Spinal cord (tissue), 10 donors: Measurements from ENCODE around the gene ADD1. TPM values are rescaled to one million over a fixed set of nuclear protein-coding genes. Genes with fewer than 3 reads are reported as not detected.

Source experiments
- DNase-seq, 6 donors: peaks; one replicate each; pipeline versions ENCODE4 v3.0.0 to v3.0.0-alpha.2; 2013 to 2015; ENCODE audit warnings: low spot score in 6 of 6, low read depth in 4 of 6
- H3K27ac ChIP-seq: one replicate; pipeline ENCODE4 v1.5.1; 2013; ENCODE audit warnings: low read depth, low read length, control low read depth
- H3K27me3 ChIP-seq: one replicate; pipeline ENCODE4 v1.6.1; 2013; ENCODE audit warnings: low read length; ENCODE audit not compliant: control insufficient read depth, insufficient read depth
- H3K36me3 ChIP-seq: one replicate; pipeline ENCODE4 v1.6.1; 2013; ENCODE audit warnings: low read length; ENCODE audit not compliant: control insufficient read depth, insufficient read depth
- H3K4me1 ChIP-seq: one replicate; pipeline ENCODE4 v1.6.1; 2013; ENCODE audit warnings: low read length; ENCODE audit not compliant: control insufficient read depth, insufficient read depth
- H3K4me3 ChIP-seq: one replicate; pipeline ENCODE4 v1.5.1; 2013; ENCODE audit warnings: low read depth, low read length, control low read depth
- H3K9me3 ChIP-seq: one replicate; pipeline ENCODE4 v1.6.1; 2013; ENCODE audit warnings: low read length; ENCODE audit not compliant: control insufficient read depth, insufficient read depth
- WGBS: methylation state at CpG from one replicate; pipeline ENCODE4 v1.1.5; 2013; ENCODE audit warnings: missing lambda C conversion rate; ENCODE audit not compliant: insufficient coverage; 5-methylcytosine and 5-hydroxymethylcytosine counted together
- polyA plus RNA-seq, 2 donors: library from polyadenylated mRNA; unstranded; fragments of 120-200 nt; gene quantifications; one replicate each; pipeline ENCODE4 v1.2.1, GENCODE V29; 2013; ENCODE audit not compliant: insufficient read length in 2 of 2
- total RNA-seq, 2 donors: library from RNA; depleted of rRNA in 1 of 2; stranded (reverse); fragments of 120-200 nt in 1 of 2; fragments of >200 nt in 1 of 2; gene quantifications; one replicate each; pipeline versions ENCODE4 v1.2.3 to v1.2.4, GENCODE V29; 2013 to 2014
- donor health status: healthy.

ADD1 gene
- total and polyA plus RNA-seq, 4 donors = 201 to 334 (median 306) TPM

GRCh38 chr4:2823301-2823670 lies 20.4 kb upstream of the ADD1 start:
- Histone ChIP-seq H3K27me3 (no peaks in the 10 kb centered on the region), H3K27ac (no peak overlapping the region), H3K4me1 (peaks cover 36% of the 10 kb centered on the region), H3K9me3 (no peaks in the 10 kb centered on the region), H3K36me3 (peaks cover 81% of the 10 kb centered on the region), H3K4me3 (no peak overlapping the region)
- WGBS = 87% methylated on average over 4 of the region's 4 CpGs
- no peak for DNase-seq

GRCh38 chr4:2823671-2824328 lies 19.8 kb upstream of the ADD1 start:
- 91% methylated on average over 14 of the region's 14 CpGs for WGBS
- no peak overlapping the region for H3K4me3 ChIP-seq
- H3K9me3 ChIP-seq = no peaks in the 10 kb centered on the region
- H3K27me3 ChIP-seq = no peaks in the 10 kb centered on the region
- no peak overlapping the region for H3K27ac ChIP-seq
- peaks cover 33% of the 10 kb centered on the region for H3K4me1 ChIP-seq
- peaks cover 86% of the 10 kb centered on the region for H3K36me3 ChIP-seq
- DNase-seq = no peak

- 96% methylated on average over 24 of the region's 24 CpGs for WGBS
- Histone ChIP-seq H3K27me3 (no peaks in the 10 kb centered on the region), H3K4me3 (no peak overlapping the region), H3K36me3 (peaks cover 90% of the 10 kb centered on the region), H3K9me3 (no peaks in the 10 kb centered on the region), H3K4me1 (peaks cover 27% of the 10 kb centered on the region), H3K27ac (no peak overlapping the region)
- DNase-seq = no peak
Measured at GRCh38 chr4:2824329-2824835, 19.3 kb upstream of the ADD1 start.

DNA sequence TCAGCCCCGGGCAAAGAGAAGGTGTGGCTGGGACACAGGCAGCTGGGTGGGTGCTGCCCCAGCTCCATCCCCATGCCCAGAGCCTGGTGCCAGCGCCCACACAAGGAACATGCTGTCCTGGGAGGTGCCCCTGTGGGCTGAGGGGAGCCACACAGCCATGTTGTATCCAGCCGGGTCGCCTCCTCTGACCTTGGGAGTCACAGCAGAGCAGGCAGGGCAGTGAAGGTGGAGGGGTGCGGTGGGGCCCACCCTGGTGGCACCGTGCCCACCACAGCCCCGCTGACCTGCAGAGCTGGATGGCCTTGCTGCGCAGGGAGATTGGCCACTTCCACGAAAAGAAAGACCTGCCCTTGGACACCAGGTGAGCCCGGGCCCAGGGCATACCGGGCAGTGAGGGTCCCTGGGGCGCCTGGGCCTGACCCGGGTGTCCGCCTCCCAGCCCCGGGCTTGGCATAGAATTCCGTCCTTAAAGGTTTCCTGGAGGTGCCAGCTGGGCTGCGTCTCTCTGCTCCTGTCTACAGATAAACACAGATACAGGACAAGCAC lies 18.7 kb upstream of the ADD1 start:
- Histone ChIP-seq H3K4me3 (no peak overlapping the region), H3K36me3 (peaks cover 95% of the 10 kb centered on the region), H3K27me3 (no peaks in the 10 kb centered on the region), H3K9me3 (no peaks in the 10 kb centered on the region), H3K4me1 (peaks cover 22% of the 10 kb centered on the region), H3K27ac (no peak overlapping the region)
- DNase-seq = no peak
- 97% methylated on average over 17 of the region's 17 CpGs for WGBS

DNA sequence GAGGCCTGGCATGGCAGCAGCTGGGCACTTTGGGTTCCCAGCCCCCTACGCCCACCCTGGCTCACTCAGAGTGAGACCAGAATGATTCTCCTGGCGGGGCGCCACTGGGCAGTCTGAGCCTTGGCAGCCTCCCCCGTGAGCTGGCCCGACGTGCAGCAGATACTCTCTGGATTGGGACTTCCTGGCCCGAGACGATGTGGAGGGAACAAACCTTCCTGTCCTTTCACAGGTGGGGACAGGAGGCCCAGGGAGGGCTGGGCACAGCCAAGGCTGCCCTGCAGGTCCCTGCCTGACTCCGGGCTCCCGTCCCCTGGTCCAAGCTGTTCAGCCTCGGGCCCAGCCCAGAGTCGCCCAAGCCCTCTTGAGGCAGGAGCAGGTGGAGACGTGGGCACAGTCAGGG lies 17.9 kb upstream of the ADD1 start:
- H3K9me3 ChIP-seq = no peaks in the 10 kb centered on the region
- H3K36me3 ChIP-seq = peaks cover 96% of the 10 kb centered on the region
- peak in 2 of 6 donors; percentile 31 to 70 for DNase-seq
- H3K27ac ChIP-seq = no peak overlapping the region
- H3K4me1 ChIP-seq = peaks cover 14% of the 10 kb centered on the region
- H3K27me3 ChIP-seq = no peaks in the 10 kb centered on the region
- H3K4me3 ChIP-seq = no peak overlapping the region
- WGBS = 58% methylated on average over 13 of the region's 13 CpGs

GRCh38 chr4:2827071-2827873 lies 16.4 kb upstream of the ADD1 start:
- Histone ChIP-seq H3K4me3 (no peak overlapping the region), H3K4me1 (peaks cover 14% of the 10 kb centered on the region), H3K27ac (no peak overlapping the region), H3K36me3 (peaks cover 100% of the 10 kb centered on the region), H3K27me3 (no peaks in the 10 kb centered on the region), H3K9me3 (no peaks in the 10 kb centered on the region)
- 96% methylated on average over 24 of the region's 31 CpGs for WGBS
- DNase-seq = no peak

GRCh38 chr4:2827874-2828751 lies 15.5 kb upstream of the ADD1 start:
- Histone ChIP-seq H3K36me3 (peaks cover 100% of the 10 kb centered on the region), H3K4me3 (no peak overlapping the region), H3K9me3 (no peaks in the 10 kb centered on the region), H3K4me1 (peaks cover 14% of the 10 kb centered on the region), H3K27ac (no peak overlapping the region), H3K27me3 (no peaks in the 10 kb centered on the region)
- 86% methylated on average over 18 of the region's 24 CpGs for WGBS
- no peak for DNase-seq

DNA sequence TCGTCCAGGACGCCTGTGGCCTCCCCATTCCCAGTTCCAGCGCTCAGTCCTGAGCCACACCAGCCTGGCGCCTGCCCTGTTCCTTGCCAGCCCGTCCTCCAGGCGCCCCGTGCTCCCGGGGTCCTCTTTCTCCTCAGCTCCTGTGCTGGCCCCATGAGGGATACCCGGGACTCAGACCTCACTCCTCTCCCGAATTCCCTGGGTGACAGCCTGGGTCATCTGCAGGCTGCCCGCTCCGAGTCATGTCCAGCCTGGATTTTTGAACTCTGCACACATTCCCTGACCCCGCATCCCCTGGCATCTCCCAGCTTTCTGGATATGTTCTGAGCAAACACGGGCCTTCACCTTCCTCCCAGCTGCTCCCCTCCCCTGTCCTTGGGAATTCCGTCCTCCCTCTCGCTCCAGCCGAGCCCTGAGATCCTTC lies 14.9 kb upstream of the ADD1 start:
- Histone ChIP-seq H3K9me3 (no peaks in the 10 kb centered on the region), H3K27me3 (no peaks in the 10 kb centered on the region), H3K4me1 (peaks cover 14% of the 10 kb centered on the region), H3K4me3 (no peak overlapping the region), H3K27ac (no peak overlapping the region), H3K36me3 (peaks cover 100% of the 10 kb centered on the region)
- DNase-seq = no peak
- WGBS = 90% methylated on average over 17 of the region's 17 CpGs

- no peak for DNase-seq
Measured at GRCh38 chr4:2829321-2829932, 14.2 kb upstream of the ADD1 start.

More at GRCh38 chr4:2829321-2829932, 14.2 kb upstream of the ADD1 start:
- Histone ChIP-seq H3K36me3 (peaks cover 100% of the 10 kb centered on the region), H3K27ac (no peak overlapping the region), H3K9me3 (no peaks in the 10 kb centered on the region), H3K27me3 (no peaks in the 10 kb centered on the region), H3K4me3 (no peak overlapping the region), H3K4me1 (peaks cover 14% of the 10 kb centered on the region)
- WGBS = 99% methylated on average over 18 of the region's 18 CpGs
